GM23338 (cell line): Measurements from ENCODE around the gene KAT2A. TPM values are rescaled to one million over a fixed set of nuclear protein-coding genes. Genes with fewer than 3 reads are reported as not detected.

Source experiments
- CREB1 ChIP-seq: fragments of 250-450 bp; sonication (Bioruptor Pico); IDR thresholded peaks from 2 replicates; pipeline ENCODE4 v1.5.0; 2020; ENCODE audit warnings: low read depth, mild to moderate bottlenecking, moderate library complexity
- CTCF ChIP-seq, 2 experiments: fragments of 200-600 bp in 1 of 2; sonication (generic) in 1 of 2; conservative IDR thresholded peaks; 2 replicates each; pipeline versions ENCODE4 v1.5.1 to v1.6.1; 2016 to 2017; ENCODE audit warnings: antibody characterized with exemption in 2 of 2, low read depth in 2 of 2, mild to moderate bottlenecking in 2 of 2, moderate library complexity in 1 of 2
- ETS1 ChIP-seq: IDR thresholded peaks from 2 replicates; pipeline ENCODE4 v1.6.1; 2016; ENCODE audit warnings: antibody characterized with exemption
- EZH2 ChIP-seq: fragments of 200-600 bp; sonication (generic); IDR thresholded peaks from one replicate; pipeline ENCODE4 v1.8.0; 2017; ENCODE audit warnings: antibody characterized with exemption, mild to moderate bottlenecking, low read depth; ENCODE audit not compliant: unreplicated experiment
- EZH2phosphoT487 ChIP-seq: fragments of 200-600 bp; sonication (generic); IDR thresholded peaks from one replicate; pipeline ENCODE4 v1.8.1; 2018; ENCODE audit warnings: antibody characterized with exemption; ENCODE audit not compliant: unreplicated experiment
- JUNB ChIP-seq: IDR thresholded peaks from one replicate; pipeline ENCODE4 v1.6.1; 2016; ENCODE audit warnings: antibody characterized with exemption; ENCODE audit not compliant: unreplicated experiment
- POLR2AphosphoS5 ChIP-seq: IDR thresholded peaks from 2 replicates; pipeline ENCODE4 v1.6.1; 2016; ENCODE audit warnings: antibody characterized with exemption, low read depth
- STAT1 ChIP-seq: IDR thresholded peaks from one replicate; pipeline ENCODE4 v1.6.1; 2016; ENCODE audit warnings: antibody characterized with exemption; ENCODE audit not compliant: unreplicated experiment
- ZNF331 ChIP-seq: fragments of 250-450 bp; sonication (Bioruptor Pico); IDR thresholded peaks from 2 replicates; pipeline ENCODE4 v1.5.0; 2020; ENCODE audit warnings: low read depth, mild to moderate bottlenecking, moderate library complexity
- ZNF462 ChIP-seq: fragments of 250-450 bp; sonication (Bioruptor Pico); IDR thresholded peaks from 2 replicates; pipeline ENCODE4 v1.5.0; 2020; ENCODE audit warnings: mild to moderate bottlenecking, moderate library complexity
- polyA plus RNA-seq: library from polyadenylated mRNA; unstranded; fragments of >200 nt; fragmentation: Nextera tagmentation; extraction: Ambion mirVana; gene quantifications from 2 replicates; pipeline ENCODE4 v1.2.1, GENCODE V29; 2016
- total RNA-seq: library from RNA; depleted of rRNA; stranded (reverse); fragments of >200 nt; shearing (Covaris generic); gene quantifications from 2 replicates; pipeline ENCODE4 v1.2.3, GENCODE V29; 2014

KAT2A gene
- total and polyA plus RNA-seq, 2 experiments from 2014 or later = 13.9 to 25.2 TPM

GRCh38 chr17:42127414-42127813 lies 6.2 kb upstream of the KAT2A start (continued):
- TF ChIP-seq ZNF462 = no peak
- no peak for TF ChIP-seq POLR2AphosphoS5
- no peak for TF ChIP-seq JUNB
- TF ChIP-seq EZH2phosphoT487 = no peak
- no peak for TF ChIP-seq EZH2
- TF ChIP-seq STAT1 = no peak
- TF ChIP-seq ZNF331 = no peak
- TF ChIP-seq CREB1 (CRISPR knock-in tag) = no peak
- no peak for TF ChIP-seq ETS1
- TF ChIP-seq CTCF (conservative IDR thresholded peaks at IDR 0.05; ENCODE audit: low read depth in 2 of 2) = no peak
